Stimulated activated CD4-positive, alpha-beta T cell treated with anti-CD3 and anti-CD28 coated beads, Interleukin-2, amount 100 ng/mL, for 4 hours (primary cell): ENCODE results near the gene POLN.

ENCODE experiments used
- DNase-seq: peaks from one replicate; pipeline ENCODE4 v3.0.0-alpha.2; 2020; ENCODE audit warnings: low read depth

POLN gene

DNA sequence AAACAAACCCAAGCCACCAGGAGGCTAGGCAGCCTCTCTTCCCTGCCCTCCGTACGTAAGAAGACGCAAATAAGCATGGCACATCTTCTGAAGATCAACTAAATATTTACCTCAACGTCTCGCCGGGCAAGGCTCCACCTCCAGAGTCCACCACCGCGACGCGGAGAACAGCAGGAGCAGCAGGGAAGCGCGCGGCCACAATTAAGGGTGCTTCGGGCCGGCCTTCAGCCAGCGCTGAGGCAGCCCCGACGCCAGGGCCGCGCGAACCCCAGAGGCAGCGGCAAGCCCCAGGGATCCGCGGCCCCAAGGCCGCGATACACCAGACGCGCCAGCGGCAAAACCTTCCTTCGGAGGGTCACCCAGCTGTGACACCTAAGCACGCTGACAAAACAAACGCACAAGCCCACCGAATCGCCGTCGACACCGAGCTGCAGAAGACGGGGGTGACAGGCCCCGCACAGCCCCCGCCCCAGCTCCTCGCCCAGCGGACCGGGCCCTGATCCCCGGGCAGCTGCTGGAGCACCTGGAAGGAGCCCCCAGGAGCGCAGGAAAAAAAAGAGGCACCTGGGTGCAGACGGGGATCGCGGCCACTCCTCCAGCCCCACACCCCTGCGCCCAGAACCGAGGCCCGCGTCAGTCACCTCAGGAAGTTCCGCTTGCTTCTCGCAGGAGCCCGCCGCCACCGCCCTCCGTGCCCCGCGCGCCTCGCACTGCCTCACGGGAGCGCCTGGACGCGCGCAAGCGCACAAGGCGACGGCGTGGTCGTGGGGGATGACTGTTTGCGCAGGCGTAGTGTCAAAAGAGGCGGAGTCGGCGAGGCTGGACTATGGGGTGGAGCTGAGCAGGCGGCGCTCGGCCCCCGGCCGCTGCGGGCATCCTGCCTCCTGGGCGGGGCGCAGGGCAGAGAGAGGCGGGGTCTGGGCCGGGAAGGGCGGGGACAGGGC lies at the start of gene POLN, which contains the start of gene HAUS3:
TSS of gene POLN (minus strand) at position 712 of the 944 bp plus-strand sequence. CDS start 12,890 bp downstream, outside the sequence.
TSS of gene HAUS3 (minus strand) at position 712 of the 944 bp plus-strand sequence. CDS start 1,175 bp downstream, outside the sequence.
- peak; percentile 98 for DNase-seq

DNA sequence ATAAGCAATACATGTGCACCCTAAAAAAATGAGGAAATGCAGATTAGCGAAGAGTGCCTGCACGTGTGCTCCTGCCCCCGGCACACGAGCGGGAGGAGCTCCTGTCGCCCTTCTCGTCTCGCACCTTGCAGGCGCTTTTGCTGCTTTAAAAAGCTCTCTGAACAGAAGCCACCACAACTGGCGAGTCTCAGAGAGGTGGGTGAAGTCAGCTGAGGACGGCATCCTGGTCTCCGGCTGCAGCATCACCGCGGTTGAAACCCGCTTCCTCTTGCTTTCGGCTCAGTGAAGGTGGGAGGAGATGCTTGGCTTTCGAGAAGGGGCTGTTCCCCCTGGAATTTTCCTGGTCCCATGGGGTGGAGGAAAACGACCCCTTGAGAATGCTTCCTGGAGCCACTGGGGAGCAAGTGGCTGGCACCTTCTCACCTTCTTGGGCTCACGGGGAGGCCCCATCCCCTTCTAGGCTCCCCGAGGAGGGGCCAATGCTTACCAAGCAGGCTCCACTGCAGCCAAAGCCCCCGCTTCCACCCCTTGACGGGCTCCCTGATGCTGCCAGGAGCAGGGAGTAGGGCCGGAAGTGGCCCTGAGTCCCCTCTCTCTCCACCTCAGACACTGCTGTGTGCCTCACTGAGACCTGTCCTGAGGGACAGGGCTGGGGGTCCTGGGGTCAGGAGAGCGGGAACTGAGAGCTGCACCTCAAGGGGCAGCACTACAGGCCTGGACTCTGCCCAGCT lies 49.2 kb upstream of the POLN start:
- peak; percentile 10 for DNase-seq

DNA sequence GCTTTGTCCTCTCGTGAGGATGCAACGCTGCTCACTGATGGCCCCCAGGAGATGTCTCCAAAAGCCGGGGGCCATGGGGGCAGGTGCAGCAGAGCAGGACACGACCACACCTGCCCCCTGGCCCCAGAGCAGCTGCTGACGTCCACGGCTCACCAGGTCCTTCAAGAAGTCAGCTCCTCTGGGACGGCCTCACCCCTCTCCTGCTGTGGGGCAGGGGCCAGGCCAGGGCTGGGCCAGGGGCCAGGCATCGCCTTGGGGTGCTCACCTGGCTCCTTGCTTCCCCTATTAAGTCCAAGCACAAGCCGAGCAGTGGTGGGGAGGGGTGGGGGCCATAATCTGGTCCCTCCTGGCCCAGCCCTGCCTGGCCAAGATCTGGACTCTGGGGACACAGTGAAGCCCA lies 48.6 kb upstream of the POLN start:
- DNase-seq, result no peak

DNA sequence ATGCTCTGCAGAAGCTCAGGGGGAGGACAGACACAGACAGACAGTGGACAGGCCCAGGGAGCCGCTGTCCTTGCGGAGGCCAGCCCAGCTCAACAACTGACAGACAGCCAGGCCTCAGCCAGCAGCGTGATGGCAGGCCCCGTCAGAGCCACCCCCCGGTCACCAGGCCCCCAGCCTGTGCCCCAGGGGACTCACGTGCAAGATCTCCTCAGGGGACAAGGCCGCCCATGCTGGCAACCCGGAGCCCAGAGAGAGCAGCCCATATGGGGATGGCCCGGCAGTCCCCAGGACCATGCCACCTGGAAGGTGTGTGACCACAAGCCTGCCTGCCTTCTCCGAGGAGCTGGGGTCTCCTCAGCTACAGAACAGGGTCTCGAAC lies 48.0 kb upstream of the POLN start:
- DNase-seq, result no peak

DNA sequence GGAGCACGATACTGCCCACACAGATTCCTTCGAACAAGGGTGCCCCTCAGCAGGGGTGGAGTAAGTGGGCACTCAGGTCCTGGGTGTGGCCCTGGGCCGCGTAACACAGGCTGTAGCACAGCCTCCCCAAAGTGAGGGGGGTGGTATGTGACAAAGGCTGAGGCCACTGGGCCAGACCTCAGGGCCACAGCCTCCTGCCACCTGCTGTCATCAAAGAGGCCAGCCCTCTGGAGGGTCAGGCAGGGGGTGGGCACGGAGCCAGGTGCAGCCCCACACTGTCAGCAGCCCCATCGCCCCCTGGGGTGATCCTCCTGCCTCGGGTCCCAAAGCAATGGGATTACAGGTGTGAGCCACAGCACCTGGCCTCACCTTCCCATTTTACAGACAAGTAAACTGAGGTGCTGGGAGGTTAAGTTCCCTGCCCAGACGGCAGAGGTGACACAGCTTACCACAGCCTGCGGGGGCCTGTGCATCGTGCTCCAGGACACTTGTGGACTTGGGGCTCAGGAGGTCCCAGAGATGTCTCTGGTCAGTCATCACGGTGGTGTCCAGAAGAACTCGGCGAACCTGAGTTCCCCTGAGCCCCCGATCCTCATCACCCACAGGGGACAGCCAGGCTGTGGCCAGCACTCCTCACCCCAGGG lies 47.5 kb upstream of the POLN start:
- DNase-seq, result no peak

DNA sequence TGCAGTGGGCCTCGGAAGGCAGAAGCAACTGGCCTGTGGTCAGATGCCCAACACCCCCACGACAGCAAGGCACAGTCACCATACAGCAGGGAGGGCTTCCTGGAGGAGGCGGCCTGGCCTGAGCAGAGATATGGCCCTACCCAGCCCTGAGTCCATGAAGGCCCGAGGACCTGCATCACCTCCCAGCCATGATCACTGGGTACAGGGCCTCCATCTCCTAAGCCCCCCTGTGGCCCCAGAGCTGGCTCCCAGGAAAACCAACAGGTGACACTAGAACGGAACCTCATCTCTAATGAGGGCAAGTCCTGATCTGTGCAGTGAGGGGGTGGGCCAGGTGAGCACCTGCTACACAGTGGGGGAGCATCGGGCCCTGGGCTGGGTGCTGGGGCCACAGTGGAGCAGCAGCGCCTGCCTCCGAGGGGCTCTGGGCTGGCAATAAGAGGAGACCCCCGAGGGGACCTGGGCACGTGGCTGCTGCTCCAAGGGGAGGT lies 46.2 kb upstream of the POLN start:
- DNase-seq, result no peak

DNA sequence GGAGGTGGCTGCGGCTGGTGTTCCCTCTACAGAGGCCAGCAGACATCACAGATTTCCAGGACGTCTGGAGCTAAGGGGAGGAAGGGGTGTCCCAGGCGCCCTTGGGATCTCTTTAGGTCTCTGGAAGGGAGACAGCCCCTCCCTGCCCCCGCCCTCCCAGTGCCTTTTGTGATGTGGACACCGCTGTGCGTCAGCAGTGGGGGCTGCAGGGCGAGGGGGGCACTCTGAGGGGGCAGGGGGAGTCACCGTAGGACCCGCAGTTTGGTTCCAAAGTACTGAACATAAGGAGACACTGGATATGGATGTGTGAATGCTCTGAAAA lies 45.6 kb upstream of the POLN start:
- no peak for DNase-seq

DNA sequence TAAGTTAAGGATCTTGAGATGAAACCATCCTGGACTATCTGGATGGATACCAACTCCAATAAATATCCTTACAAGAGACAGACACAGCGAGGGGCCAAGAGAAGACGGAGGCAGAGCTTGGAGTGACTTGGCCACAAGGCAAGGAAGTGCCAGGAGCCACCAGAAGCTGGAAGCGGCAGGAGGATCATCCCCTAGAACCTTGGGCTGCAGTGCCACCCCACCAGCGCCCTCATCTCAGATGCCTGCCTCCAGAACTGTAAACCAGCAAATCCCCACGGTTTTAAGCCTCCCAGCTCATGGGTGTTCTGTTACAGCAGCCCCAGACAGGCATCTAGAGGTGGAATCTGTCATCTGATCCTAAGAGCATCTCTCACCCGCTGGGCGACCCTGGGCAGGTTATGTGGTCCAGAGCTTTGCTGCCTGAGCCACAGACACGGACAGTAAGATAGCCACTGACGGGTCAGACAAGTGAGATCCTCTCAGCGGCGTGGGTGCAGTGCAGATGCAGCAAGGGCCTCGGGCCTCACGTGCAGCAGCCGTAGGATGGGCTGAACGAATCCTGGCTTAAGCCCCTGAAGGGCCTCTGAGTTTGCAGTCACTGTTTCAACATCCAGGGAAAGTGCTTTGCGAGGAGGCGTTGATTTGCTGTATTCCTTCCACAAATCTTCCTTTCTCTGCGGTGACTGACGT lies 45.1 kb upstream of the POLN start:
- DNase-seq, result no peak

DNA sequence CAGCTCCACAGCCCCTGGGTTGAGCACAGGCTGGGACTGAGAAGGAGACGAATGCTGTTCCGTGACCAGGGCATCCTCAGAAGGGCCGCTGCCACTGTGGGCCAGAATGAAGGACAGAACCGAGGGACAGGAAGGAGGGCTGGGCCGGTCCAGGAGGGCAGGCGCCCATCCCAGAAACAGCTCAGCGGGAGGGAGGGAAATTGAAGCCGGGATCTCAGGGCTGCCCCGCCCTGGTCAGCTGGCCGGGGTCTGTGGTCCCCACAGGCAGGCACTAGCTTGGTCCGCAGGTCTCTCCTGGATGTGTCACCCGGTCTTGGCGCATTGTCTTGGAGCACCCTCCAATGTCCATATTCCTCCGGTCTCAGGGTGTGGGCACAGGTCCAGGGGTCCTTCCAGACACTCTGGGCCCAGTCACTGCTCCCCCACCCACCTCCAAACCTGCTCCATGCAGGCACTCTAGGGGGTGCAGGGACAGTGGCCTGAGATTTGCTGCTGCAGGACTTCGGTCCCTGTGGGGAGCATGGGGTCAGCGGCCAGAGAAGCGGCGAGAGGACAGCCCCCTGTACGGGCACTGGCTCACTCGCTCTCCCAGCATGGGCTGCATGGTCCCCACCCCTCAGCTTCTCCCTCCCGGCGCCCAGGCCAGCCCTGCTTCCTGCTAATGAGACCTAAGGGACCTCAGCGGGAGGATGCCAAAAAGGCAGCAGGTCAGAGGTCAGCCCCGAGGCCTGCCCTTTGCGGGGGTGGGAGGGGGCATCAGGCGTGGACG lies 43.9 kb upstream of the POLN start:
- DNase-seq, result no peak

DNA sequence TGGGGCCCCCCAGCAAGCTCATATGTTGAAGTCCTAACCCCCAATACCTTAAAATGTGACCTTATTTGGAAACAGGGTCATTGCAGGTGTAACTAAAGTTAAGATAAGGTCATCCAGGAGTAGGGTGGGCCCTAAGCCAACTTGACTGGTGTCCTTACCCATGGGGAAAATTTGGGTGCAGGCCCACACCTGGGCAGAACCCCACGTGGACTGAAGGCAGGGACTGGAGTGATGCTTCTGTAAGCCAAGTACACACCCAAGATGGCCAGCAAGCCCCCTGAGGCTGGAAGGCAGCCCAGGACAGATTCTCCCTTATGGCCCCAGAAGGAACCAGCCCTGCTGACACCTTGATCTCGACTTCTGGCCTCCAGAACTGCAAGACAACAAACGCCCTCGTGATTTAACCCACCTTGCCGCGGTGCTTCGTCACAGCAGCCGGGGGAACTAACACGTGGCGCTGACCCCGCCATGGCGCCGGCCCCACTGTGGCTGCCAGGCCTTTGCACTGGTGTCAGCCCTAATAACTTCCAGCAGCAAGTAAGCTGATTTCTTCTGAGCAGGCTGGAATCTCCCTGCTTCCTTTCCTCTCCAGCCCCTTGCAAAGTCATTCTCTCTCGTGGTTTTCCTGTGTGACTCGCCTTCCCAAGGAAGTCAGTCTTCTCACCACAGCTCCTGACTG lies 43.2 kb upstream of the POLN start:
- no peak for DNase-seq

DNA sequence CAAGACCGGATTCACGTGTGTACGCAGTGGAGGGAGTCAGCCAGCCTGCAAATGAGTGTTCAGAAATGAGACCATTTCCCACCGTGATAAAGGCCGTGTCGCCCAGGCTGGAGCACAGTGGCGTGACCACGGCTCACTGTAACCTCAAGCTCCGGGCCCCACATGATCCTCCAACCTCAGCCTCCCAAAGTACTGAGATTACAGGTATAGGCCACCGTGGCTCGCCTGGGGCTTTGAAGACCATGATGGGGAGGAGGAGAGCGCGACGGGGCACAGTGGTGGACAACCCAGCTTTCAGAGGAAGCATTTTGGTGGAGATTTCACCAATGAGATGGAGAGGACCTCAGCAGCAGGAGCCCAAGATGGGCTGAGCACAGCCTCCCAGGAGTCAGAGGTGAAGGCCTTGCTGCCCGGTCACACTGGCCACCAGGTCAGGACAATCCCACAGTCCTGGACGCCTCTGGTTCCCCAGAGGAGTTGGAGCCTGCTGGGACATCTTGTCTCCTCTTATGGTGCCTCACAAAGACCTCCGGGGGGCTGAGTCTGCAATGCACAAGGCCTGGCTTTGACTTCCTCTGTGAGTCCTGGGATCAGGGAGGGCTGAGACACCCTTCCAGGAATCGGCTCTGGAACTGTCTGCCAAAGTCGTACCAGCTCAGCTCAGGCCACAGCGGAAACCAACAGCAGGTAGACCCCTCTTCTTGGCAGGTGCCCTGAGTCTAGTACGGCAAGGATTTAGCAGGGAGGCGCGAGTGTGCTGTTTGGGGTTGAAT lies 42.4 kb upstream of the POLN start:
- DNase-seq, result no peak

DNA sequence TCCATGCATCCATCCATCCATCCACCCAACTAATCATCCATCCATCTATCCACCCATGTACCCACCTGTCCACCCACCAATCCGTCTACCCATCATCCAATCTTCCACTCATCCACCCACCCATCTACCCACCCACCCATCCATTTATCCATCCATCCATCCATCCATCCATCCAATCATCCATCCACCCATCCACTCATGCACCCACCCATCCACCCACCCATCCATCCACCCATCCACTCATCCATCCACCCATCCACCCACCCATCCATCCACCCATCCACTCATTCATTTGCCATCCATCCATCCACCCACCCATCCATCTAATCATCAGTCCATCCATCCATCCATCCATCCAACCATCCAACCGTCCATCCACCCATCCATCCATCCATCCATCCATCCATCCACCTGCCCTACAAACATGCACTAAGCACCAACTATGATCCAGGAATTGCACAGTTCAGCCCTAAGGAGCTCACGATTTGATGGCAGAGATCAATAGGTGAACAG lies 41.3 kb upstream of the POLN start:
- no peak for DNase-seq

DNA sequence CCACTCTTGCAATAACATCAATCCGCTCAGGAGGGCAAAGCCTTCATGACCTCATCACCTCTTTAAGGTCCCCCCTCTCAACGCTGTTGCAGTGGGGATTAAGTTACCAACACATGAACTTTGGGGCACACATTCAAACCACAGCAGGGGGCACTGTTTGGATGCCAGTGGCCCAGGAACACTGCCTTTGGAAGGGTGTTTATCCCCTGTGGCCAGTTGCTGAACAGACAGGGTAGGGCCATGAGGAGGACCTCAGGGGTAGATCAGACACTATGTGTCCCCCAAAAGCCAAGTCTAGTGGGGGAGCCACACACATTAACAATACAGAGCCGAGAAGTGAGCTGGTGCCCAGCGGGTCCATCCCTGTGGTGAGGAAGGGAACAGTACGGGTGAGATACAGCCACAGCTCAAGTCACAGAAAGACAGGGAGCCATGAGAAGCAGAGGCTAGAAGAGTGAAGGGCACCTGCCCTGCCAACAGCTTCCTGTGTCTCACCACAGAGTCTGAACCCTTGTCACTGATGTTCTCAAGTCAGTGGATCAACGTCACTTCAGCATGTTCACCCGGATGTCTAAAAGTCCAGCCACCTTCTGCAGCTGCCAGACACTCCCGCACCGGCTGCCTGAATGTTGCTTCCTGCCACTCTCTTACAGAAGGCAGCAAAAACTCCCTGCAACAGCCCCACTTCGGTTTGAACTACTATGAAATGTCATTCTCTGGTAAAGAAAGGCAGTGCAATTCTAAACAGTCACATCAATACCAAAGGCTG lies 39.8 kb upstream of the POLN start:
- peak; percentile 33 for DNase-seq

DNA sequence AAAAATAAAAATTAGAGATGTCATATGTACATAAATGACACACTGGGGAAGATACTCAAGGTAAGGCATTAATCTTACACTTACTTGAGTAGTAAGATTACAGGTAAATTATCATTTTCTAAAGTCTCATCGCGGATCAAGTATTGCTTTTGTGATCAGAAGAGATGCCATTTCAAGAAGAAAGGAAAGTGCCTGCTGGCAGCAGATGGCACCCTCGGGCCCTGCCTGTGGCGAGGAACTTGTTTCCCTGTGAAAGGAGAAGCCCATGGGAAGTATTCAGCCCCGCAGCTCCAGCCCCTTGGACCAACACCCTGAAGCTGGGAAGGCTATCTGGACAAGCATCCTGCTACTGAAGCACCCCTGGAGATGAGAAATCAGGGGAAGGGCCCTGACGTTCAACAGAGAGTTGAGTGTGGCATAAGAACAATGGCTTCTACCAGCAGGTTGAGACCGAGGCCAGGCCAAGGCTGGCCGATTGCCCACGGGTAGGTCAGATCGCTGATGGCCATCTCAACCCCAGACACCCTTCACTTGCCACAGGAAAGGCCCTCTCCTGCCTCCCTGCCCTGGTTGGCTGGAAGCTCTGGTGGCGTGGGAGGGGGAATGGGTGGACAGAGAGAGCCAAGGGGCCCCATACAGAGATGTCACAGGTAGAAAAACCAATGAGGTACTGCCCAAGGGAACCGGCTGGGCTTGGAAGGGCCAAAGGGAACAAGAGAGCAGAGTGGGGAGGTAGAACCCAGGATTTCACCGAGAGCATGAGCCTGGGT lies 38.8 kb upstream of the POLN start:
- DNase-seq, result no peak

DNA sequence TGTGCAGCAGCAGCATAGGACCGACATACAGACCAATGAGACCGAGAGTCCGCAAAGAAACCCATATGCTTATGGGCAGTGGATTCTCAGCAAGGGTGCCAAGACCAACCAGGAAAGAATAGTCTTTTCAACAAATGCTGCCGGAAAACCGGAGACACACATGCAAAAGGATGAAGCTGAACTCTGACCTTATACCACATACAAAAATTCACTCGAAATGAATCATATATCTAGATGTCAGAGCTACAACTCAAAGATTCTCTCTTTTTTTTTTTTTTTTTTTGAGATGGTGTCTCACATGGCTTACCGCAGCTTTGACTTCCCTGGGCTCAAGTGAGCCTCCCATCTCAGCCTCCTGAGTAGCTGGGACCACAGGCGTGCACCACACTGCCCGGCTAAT lies 36.0 kb upstream of the POLN start:
- DNase-seq, result no peak

DNA sequence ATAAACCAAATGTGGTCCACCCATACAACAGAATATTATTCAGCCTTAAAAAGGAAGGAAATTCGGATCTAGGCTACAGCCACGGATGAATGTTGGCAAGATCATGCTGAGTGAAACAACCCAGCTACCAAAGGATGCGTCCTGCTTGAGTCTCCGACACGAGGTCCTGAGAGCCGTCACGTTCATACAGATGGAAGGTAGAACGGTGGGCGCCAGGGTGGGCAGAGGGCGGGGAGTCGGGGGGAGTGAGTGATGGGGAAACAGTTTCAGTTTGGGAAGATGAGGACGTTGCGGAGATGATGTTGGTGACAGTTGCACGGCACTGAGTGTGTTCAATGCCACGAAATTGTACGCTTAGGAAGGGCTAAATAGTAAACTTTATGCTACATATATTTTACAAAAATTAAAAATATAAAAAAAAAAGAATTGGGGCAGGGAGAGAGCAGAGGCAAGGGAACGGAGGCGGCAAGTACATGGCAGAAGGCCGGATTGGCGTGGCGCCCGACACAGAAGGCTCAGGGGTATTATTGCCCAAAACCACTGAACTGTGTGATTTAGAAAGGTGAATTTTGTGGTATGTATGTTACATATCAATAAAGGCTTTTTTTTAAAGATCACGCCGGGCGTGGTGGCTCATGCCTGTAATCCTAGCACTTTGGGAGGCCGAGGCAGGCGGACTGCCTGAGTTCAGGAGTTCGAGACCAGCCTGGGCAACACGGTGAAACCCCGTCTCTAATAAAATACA lies 34.8 kb upstream of the POLN start:
- DNase-seq, result no peak

DNA sequence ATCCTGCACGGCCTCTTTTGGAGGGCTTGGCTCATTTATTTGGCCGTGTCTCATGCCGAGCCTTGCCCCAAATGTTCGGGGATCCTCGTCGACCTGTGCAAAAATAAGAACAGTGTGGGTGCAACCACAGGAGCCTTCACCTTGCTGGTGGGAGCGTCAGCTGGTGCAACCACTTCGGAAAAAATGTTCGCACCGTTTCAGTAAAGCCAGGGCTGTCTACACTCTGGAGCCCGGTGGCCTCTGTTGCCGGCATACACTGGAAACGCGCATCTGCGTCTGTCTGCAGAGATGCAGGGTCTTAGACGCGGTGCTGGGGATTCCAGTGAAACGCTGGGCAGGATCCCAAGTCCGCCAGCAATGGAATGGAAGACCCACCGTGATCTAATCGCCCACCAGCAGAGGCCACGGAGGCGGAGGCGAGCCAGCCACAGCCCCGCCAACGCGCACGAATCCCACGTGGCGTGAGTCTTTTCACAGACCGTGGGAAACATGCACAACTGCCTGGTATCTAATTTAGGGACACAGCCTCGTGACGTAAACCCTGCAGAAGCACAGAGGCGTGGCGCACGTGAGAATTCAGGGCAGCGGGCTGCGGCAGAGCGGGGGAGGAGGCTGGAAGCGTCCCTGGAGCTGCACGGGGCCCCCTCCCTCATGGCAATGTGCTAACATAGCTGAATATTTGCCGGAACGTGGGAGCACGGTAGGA lies 33.8 kb upstream of the POLN start:
- no peak for DNase-seq
